Type B pancreatic cell (in vitro differentiated cells): ENCODE data around the gene GHRH. TPM values are rescaled to one million over a fixed set of nuclear protein-coding genes. Genes with fewer than 3 reads are reported as not detected.

Experiments used
- DNase-seq: peaks from one replicate; pipeline ENCODE4 v3.0.0; 2021; ENCODE audit warnings: mixed read lengths; ENCODE audit not compliant: unreplicated experiment; ENCODE audit errors: extremely low spot score
- H3K27ac Mint-ChIP-seq: 2 replicates; pipeline ENCODE4 v1.8.0; 2021; ENCODE audit warnings: mild to moderate bottlenecking, mixed read lengths
- H3K27me3 Mint-ChIP-seq: 2 replicates; pipeline ENCODE4 v1.8.0; 2021; ENCODE audit warnings: mixed read lengths
- H3K36me3 Mint-ChIP-seq: 2 replicates; pipeline ENCODE4 v1.8.0; 2021; ENCODE audit warnings: mixed read lengths
- H3K4me1 Mint-ChIP-seq: one replicate; pipeline ENCODE4 v1.8.0; 2021; ENCODE audit warnings: mixed read lengths; ENCODE audit not compliant: unreplicated experiment
- H3K4me3 Mint-ChIP-seq: 2 replicates; pipeline ENCODE4 v1.8.0; 2021; ENCODE audit warnings: mild to moderate bottlenecking, mixed read lengths
- H3K9me3 Mint-ChIP-seq: 2 replicates; pipeline ENCODE4 v1.8.0; 2021; ENCODE audit warnings: mixed read lengths
- total RNA-seq: library from RNA; stranded (reverse); gene quantifications from 2 replicates; pipeline ENCODE4 v1.2.1, GENCODE V29; 2021; ENCODE audit warnings: low replicate concordance
- TF ChIP-seq, protein P1 (sequence below): fragments of 200-600 bp; sonication (generic); conservative IDR thresholded peaks from 2 replicates; pipeline ENCODE4 v1.5.0; 2021; ENCODE audit warnings: antibody characterized with exemption, mild to moderate bottlenecking

The GHRH gene
- total RNA-seq, 1 donor from 2014 or later, result 0.77 TPM

DNA sequence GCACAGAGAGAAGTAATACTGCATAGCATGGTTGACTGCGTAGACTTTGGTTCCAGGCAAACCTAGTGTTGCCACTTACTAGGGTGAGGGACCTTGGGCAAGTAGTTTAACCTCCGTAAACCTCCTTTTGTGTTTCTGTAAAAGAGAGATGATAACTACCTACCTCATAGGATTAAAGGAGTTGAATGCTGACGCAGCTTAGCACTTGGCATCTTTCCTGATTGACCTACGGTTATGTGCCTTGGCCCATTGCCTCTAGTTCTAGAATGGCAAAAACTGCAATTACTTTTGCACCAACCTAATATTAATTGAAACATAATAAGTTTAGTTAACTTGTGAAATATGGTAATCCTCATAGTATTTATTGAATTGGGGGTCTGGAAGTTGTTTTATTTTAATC lies 19.1 kb downstream of the GHRH start:
- Mint-ChIP-seq H3K4me1 (peaks cover 7% of the 10 kb centered on the region), H3K9me3 (no peaks in the 10 kb centered on the region), H3K36me3 (peaks cover 31% of the 10 kb centered on the region), H3K27me3 (no peaks in the 10 kb centered on the region), H3K4me3 (no peak overlapping the region), H3K27ac (no peak overlapping the region)
- TF ChIP-seq, protein P1, sequence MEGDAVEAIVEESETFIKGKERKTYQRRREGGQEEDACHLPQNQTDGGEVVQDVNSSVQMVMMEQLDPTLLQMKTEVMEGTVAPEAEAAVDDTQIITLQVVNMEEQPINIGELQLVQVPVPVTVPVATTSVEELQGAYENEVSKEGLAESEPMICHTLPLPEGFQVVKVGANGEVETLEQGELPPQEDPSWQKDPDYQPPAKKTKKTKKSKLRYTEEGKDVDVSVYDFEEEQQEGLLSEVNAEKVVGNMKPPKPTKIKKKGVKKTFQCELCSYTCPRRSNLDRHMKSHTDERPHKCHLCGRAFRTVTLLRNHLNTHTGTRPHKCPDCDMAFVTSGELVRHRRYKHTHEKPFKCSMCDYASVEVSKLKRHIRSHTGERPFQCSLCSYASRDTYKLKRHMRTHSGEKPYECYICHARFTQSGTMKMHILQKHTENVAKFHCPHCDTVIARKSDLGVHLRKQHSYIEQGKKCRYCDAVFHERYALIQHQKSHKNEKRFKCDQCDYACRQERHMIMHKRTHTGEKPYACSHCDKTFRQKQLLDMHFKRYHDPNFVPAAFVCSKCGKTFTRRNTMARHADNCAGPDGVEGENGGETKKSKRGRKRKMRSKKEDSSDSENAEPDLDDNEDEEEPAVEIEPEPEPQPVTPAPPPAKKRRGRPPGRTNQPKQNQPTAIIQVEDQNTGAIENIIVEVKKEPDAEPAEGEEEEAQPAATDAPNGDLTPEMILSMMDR, result no peak
- no peak for DNase-seq

DNA sequence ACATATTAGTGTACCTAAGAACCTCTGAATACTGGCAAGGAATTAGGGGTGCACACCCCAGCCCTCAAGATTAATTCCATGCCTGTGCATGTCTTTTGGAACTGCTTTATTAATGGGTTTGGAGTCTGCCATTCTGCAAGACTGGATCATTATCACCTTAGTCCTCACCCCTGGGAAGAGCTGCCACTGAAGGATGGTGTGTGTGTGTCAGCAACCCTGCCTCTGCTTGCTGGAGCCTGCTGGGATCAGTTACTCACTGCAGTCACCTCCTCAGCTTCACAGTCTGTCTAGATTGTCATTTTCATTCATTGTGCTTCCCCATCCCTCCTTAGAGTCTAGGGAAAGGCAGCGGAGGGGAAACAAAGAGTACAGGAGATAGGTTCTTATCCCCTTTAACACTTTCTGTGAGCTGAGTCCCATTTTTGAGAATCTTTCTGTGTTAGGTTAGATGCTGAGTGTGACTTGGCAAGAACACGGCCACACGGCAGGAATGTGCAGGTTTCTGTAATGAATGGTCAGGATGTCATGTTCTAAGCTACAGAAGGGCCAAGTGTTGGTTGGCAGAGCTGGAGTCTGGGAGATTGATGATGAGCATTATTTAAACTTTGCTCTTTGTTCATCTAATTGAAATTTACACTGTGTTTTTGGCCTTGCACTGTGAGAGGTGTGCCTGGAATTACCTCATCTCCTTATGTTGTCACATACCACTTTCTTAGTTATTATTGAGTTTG lies 21.1 kb downstream of the GHRH start:
- H3K36me3 Mint-ChIP-seq, result peaks cover 34% of the 10 kb centered on the region

DNA sequence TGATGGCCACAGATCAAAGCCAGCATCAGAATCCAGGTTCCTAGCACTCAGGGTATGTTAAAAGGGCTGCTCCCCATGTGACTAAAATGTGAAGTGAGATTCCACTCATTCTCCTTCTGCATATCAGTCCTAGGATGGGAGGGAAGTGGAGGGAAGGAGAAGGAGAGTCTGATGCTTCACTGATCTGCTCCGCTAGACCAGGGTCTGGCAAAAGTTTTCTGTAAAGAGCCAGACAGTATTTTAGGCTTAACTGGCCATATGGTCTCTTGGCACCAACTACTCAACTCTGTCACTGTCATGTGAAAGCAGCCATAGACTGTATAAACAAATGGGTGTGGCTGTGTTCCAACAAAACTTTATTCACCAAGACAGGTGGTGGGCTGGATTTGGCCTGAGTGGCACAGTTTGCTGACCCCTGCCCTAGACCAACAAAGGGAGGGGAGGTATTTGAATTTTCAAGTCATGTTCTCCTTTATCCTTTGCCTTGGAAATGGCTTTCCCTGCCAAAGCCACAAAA lies 22.6 kb downstream of the GHRH start:
- no peak for DNase-seq
- H3K27ac Mint-ChIP-seq, result no peak overlapping the region
- H3K36me3 Mint-ChIP-seq, result peaks cover 40% of the 10 kb centered on the region

More for the DNA sequence above, 21.1 kb downstream of the GHRH start:
- no peak for DNase-seq
- no peak overlapping the region for H3K4me3 Mint-ChIP-seq
- H3K4me1 Mint-ChIP-seq, result peaks cover 6% of the 10 kb centered on the region
- TF ChIP-seq, protein P1, result no peak
- no peaks in the 10 kb centered on the region for H3K27me3 Mint-ChIP-seq
- no peaks in the 10 kb centered on the region for H3K9me3 Mint-ChIP-seq
- H3K27ac Mint-ChIP-seq, result no peak overlapping the region

DNA sequence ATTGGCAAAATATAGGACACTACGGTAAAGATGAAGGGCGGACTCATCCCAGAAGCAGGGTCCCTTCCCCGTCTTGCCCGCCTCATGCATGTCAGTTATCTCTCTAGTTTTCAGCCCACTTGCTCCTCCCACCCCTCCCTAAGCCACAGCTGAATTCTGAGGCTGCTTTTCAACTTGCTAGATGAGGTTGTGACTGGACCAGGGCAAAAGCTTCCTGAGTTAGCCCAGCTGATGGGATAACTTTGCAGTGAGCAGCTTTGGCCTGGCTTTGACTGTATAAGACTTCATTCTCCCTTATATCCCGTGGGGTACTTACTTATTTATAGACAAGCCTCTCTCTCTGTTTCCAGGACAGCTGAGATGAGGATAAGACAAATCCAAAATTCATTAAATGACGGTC lies 23.2 kb downstream of the GHRH start:
- H3K27me3 Mint-ChIP-seq, result no peaks in the 10 kb centered on the region
- DNase-seq, result no peak
- no peak overlapping the region for H3K27ac Mint-ChIP-seq
- TF ChIP-seq, protein P1, result no peak
- H3K4me3 Mint-ChIP-seq, result no peak overlapping the region
- no peaks in the 10 kb centered on the region for H3K9me3 Mint-ChIP-seq
- H3K36me3 Mint-ChIP-seq, result peaks cover 41% of the 10 kb centered on the region
- H3K4me1 Mint-ChIP-seq, result peaks cover 16% of the 10 kb centered on the region

More for the DNA sequence above, 22.6 kb downstream of the GHRH start:
- H3K27me3 Mint-ChIP-seq, result no peaks in the 10 kb centered on the region
- peaks cover 13% of the 10 kb centered on the region for H3K4me1 Mint-ChIP-seq
- TF ChIP-seq, protein P1, result no peak
- H3K4me3 Mint-ChIP-seq, result no peak overlapping the region
- H3K9me3 Mint-ChIP-seq, result no peaks in the 10 kb centered on the region

DNA sequence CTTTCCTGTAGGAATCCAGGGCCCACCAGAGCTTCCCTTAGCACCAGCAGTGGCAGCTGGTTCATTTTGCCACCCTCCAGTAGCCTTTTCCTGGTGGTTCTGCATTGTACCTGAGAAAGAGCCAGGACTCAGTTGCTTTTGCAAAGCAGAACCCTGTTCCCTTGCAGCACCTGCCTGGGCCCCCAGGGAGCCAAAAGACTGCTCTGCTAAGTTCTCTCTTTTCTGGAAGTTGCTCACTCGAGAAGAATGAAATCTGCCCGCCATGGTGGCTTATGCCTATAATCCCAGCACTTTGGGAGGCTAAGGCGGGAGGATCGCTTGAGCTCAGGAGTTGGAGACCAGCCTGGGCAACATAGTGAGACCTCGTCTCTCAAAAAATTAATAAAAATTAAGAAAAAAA lies 24.0 kb downstream of the GHRH start:
- Mint-ChIP-seq H3K4me1 (peaks cover 17% of the 10 kb centered on the region), H3K27me3 (no peaks in the 10 kb centered on the region)
- DNase-seq, result no peak

More for the DNA sequence above, 24.0 kb downstream of the GHRH start:
- H3K27ac Mint-ChIP-seq, result no peak overlapping the region
- no peak overlapping the region for H3K4me3 Mint-ChIP-seq
- TF ChIP-seq, protein P1, result no peak
- peaks cover 36% of the 10 kb centered on the region for H3K36me3 Mint-ChIP-seq
- no peaks in the 10 kb centered on the region for H3K9me3 Mint-ChIP-seq
